Measurements from ENCODE around the gene MAGEB2. TPM values are rescaled to one million over a fixed set of nuclear protein-coding genes. Genes with fewer than 3 reads are reported as not detected.
"Not testable (repeated sequence)": the region's sequence is repeated elsewhere in the genome, so short reads cannot be mapped to it uniquely, and the experiment has no call there.

The MAGEB2 gene
- total RNA-seq, result not detected
- not detected for polyA plus RNA-seq
- long read RNA-seq, donor 1, result 0 reads
- long read RNA-seq, donor 2, result 0 reads
- long read RNA-seq, donor 3, result 0 reads
- long read RNA-seq, donor 4, result 0 reads

DNA sequence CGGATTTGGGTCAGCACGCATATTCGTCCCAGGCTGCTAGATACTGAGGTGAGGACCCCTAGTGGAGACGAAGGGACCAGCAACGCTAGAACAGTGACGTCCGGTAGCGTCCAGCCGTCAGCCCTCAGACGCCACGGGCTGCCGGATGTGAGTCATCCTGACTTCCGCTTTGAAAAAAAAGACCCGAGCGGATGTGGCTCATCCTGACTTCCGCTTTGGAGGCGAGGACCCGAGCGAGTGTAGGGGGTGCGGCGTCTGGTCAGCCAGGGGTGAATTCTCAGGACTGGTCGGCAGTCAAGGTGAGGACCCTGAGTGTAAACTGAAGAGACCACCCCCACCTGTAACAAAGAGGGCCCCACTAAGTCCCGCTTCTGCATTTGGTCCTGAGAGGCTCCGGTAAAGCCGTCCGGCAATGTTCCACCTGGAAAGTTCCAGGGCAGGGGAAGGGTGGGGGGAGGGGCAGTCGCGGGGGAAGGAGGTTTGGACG, at the start of gene MAGEB2:
Gene MAGEB2, plus strand, starts transcription at position 207 of the 487 bp plus-strand sequence. CDS start 3,018 bp downstream, outside the sequence.
- Histone ChIP-seq H3K4me3 (ENCODE audit: low read length) (no peak within 1 kb of the TSS), H3K9me3 (ENCODE audit: control insufficient read depth, low read length) (no peaks in the 10 kb centered on the region), H3K27ac (ENCODE audit: low read length) (no peak within 1 kb of the TSS), H3K27me3 (ENCODE audit: control insufficient read depth, insufficient read depth) (no peaks in the 10 kb centered on the region), H3K4me1 (ENCODE audit: control insufficient read depth, insufficient read depth, low read length) (no peaks in the 10 kb centered on the region)
- ATAC-seq (no peak), DNase-seq (no peak)
- 93% methylated on average over 29 of the region's 29 CpGs for WGBS
- intact Hi-C loops (cut with DNase I), result no loop called here

- 58% methylated on average over 2 of the region's 2 CpGs for WGBS
- H3K27me3 ChIP-seq (ENCODE audit: control insufficient read depth, insufficient read depth), result no peaks in the 10 kb centered on the region
- no peak for DNase-seq
- no peaks in the 10 kb centered on the region for H3K9me3 ChIP-seq (ENCODE audit: control insufficient read depth, low read length)
- H3K4me3 ChIP-seq (ENCODE audit: low read length), result no peak overlapping the region
- H3K4me1 ChIP-seq (ENCODE audit: control insufficient read depth, insufficient read depth, low read length), result no peaks in the 10 kb centered on the region
- H3K27ac ChIP-seq (ENCODE audit: low read length), result no peak overlapping the region
- intact Hi-C loops (cut with DNase I), result no loop called here
- no peak for ATAC-seq
Measured at GRCh38 chrX:30170900-30171299, 44.5 kb upstream of the MAGEB2 start.

GRCh38 chrX:30181353-30181752, 34.0 kb upstream of the MAGEB2 start:
- Histone ChIP-seq H3K4me3 (ENCODE audit: low read length) (no peak overlapping the region), H3K27ac (ENCODE audit: low read length) (no peak overlapping the region), H3K9me3 (ENCODE audit: control insufficient read depth, low read length) (no peaks in the 10 kb centered on the region), H3K4me1 (ENCODE audit: control insufficient read depth, insufficient read depth, low read length) (no peaks in the 10 kb centered on the region), H3K27me3 (ENCODE audit: control insufficient read depth, insufficient read depth) (no peaks in the 10 kb centered on the region)
- 51% methylated on average over 1 of the region's 1 CpG for WGBS
- ATAC-seq, result no peak
- DNase-seq, result no peak
- intact Hi-C loops (cut with DNase I), result no loop called here

GRCh38 chrX:30183554-30183953, 31.8 kb upstream of the MAGEB2 start:
- no peak overlapping the region for H3K4me3 ChIP-seq (ENCODE audit: low read length)
- H3K27me3 ChIP-seq (ENCODE audit: control insufficient read depth, insufficient read depth), result no peaks in the 10 kb centered on the region
- H3K4me1 ChIP-seq (ENCODE audit: control insufficient read depth, insufficient read depth, low read length), result no peaks in the 10 kb centered on the region
- intact Hi-C loops (cut with DNase I), result no loop called here
- no peaks in the 10 kb centered on the region for H3K9me3 ChIP-seq (ENCODE audit: control insufficient read depth, low read length)
- no peak overlapping the region for H3K27ac ChIP-seq (ENCODE audit: low read length)
- 40% methylated on average over 3 of the region's 3 CpGs for WGBS
- DNase-seq (no peak), ATAC-seq (no peak)

DNA sequence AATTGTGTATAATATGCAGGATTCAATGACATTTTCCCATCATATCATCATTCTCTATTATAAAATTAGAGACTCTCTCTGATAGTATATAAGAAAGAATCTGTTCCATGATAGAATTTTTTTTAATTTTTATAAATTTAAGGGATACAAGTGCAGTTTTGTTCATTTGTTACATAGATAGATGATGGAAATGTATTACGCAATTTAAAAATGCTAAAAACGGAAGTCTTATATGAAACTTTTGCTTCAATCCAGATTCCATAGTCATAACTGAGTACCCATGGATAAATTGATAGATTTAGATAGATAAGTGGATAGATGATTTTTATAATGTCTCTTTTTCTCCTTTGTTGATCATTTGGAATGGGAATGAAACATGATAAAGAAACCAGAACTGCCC, 24.9 kb upstream of the MAGEB2 start:
- Histone ChIP-seq H3K27ac (ENCODE audit: low read length) (no peak overlapping the region), H3K9me3 (ENCODE audit: control insufficient read depth, low read length) (no peaks in the 10 kb centered on the region), H3K4me1 (ENCODE audit: control insufficient read depth, insufficient read depth, low read length) (no peaks in the 10 kb centered on the region), H3K4me3 (ENCODE audit: low read length) (no peak overlapping the region), H3K27me3 (ENCODE audit: control insufficient read depth, insufficient read depth) (no peaks in the 10 kb centered on the region)
- intact Hi-C loops (cut with DNase I), result no loop called here
- WGBS, result 94% methylated on average over 2 of the region's 2 CpGs
- ATAC-seq, result no peak
- DNase-seq, result no peak

DNA sequence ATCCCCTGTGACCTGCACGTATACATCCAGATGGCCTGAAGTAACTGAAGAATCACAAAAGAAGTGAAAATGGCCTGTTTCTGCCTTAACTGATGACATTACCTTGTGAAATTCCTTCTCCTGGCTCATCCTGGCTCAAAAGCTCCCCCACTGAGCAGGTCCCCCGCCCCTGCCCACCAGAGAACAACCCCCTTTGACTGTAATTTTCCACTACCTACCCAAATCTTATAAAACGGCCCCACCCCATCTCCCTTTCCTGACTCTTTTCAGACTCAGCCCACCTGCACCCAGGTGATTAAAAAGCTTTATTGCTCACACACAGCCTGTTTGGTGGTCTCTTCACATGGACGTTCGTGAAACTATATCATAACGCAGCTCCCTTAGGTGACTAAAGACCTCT, 21.5 kb upstream of the MAGEB2 start:
- H3K4me3 ChIP-seq (ENCODE audit: low read length); ATAC-seq; DNase-seq; intact Hi-C loops (cut with DNase I); H3K4me1 ChIP-seq (ENCODE audit: control insufficient read depth, insufficient read depth, low read length); H3K27ac ChIP-seq (ENCODE audit: low read length); H3K27me3 ChIP-seq (ENCODE audit: control insufficient read depth, insufficient read depth); H3K9me3 ChIP-seq (ENCODE audit: control insufficient read depth, low read length): not testable (repeated sequence)
- WGBS, result 61% methylated on average over 6 of the region's 6 CpGs

GRCh38 chrX:30196322-30196721, 19.0 kb upstream of the MAGEB2 start:
- Histone ChIP-seq H3K4me3 (ENCODE audit: low read length) (no peak overlapping the region), H3K27me3 (ENCODE audit: control insufficient read depth, insufficient read depth) (no peaks in the 10 kb centered on the region), H3K27ac (ENCODE audit: low read length) (no peak overlapping the region), H3K9me3 (ENCODE audit: control insufficient read depth, low read length) (no peaks in the 10 kb centered on the region), H3K4me1 (ENCODE audit: control insufficient read depth, insufficient read depth, low read length) (no peaks in the 10 kb centered on the region)
- no peak for DNase-seq
- 16% methylated on average over 1 of the region's 1 CpG for WGBS
- intact Hi-C loops (cut with DNase I), result no loop called here
- no peak for ATAC-seq

GRCh38 chrX:30212172-30212571, 3.2 kb upstream of the MAGEB2 start:
- WGBS, result 70% methylated on average over 2 of the region's 2 CpGs
- no peak for ATAC-seq
- H3K9me3 ChIP-seq (ENCODE audit: control insufficient read depth, low read length), result no peaks in the 10 kb centered on the region

GRCh38 chrX:30217465-30217864, 2.1 kb downstream of the MAGEB2 start:
- Histone ChIP-seq H3K27me3 (ENCODE audit: control insufficient read depth, insufficient read depth) (no peaks in the 10 kb centered on the region), H3K4me1 (ENCODE audit: control insufficient read depth, insufficient read depth, low read length) (no peaks in the 10 kb centered on the region), H3K9me3 (ENCODE audit: control insufficient read depth, low read length) (no peaks in the 10 kb centered on the region), H3K27ac (ENCODE audit: low read length) (no peak overlapping the region), H3K4me3 (ENCODE audit: low read length) (no peak overlapping the region)
- intact Hi-C loops (cut with DNase I), result no loop called here
- no peak for ATAC-seq
- no peak for DNase-seq
- WGBS, result 70% methylated on average over 1 of the region's 1 CpG

More at GRCh38 chrX:30212172-30212571, 3.2 kb upstream of the MAGEB2 start:
- Histone ChIP-seq H3K4me3 (ENCODE audit: low read length) (no peak overlapping the region), H3K27me3 (ENCODE audit: control insufficient read depth, insufficient read depth) (no peaks in the 10 kb centered on the region), H3K27ac (ENCODE audit: low read length) (no peak overlapping the region), H3K4me1 (ENCODE audit: control insufficient read depth, insufficient read depth, low read length) (no peaks in the 10 kb centered on the region)
- no peak for DNase-seq
- intact Hi-C loops (cut with DNase I), result no loop called here

DNA sequence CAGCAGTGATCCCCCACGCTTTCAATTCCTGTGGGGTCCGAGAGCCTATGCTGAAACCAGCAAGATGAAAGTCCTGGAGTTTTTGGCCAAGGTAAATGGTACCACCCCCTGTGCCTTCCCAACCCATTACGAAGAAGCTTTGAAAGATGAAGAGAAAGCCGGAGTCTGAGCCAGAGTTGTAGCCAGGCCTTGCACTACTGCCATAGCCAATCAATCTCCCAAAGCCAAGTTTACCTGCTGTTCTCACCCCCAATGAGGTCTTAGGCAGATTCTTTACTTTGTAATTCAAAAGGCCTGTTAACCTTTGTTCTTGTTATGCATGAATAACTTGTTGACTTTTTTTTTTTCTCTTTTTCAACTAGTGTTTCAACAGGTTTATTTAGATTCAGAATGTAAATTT, 4.0 kb downstream of the MAGEB2 start:
- Histone ChIP-seq H3K9me3 (ENCODE audit: control insufficient read depth, low read length) (no peaks in the 10 kb centered on the region), H3K27me3 (ENCODE audit: control insufficient read depth, insufficient read depth) (no peaks in the 10 kb centered on the region), H3K4me1 (ENCODE audit: control insufficient read depth, insufficient read depth, low read length) (no peaks in the 10 kb centered on the region), H3K4me3 (ENCODE audit: low read length) (no peak overlapping the region), H3K27ac (ENCODE audit: low read length) (no peak overlapping the region)
- no peak for ATAC-seq
- intact Hi-C loops (cut with DNase I), result no loop called here
- no peak for DNase-seq
- 82% methylated on average over 4 of the region's 4 CpGs for WGBS

GRCh38 chrX:30220661-30221060, 5.3 kb downstream of the MAGEB2 start:
- Histone ChIP-seq H3K27ac (ENCODE audit: low read length) (no peak overlapping the region), H3K4me3 (ENCODE audit: low read length) (no peak overlapping the region), H3K9me3 (ENCODE audit: control insufficient read depth, low read length) (no peaks in the 10 kb centered on the region), H3K27me3 (ENCODE audit: control insufficient read depth, insufficient read depth) (no peaks in the 10 kb centered on the region), H3K4me1 (ENCODE audit: control insufficient read depth, insufficient read depth, low read length) (no peaks in the 10 kb centered on the region)
- DNase-seq, result no peak
- intact Hi-C loops (cut with DNase I), result no loop called here
- 51% methylated on average over 5 of the region's 5 CpGs for WGBS
- no peak for ATAC-seq

DNA sequence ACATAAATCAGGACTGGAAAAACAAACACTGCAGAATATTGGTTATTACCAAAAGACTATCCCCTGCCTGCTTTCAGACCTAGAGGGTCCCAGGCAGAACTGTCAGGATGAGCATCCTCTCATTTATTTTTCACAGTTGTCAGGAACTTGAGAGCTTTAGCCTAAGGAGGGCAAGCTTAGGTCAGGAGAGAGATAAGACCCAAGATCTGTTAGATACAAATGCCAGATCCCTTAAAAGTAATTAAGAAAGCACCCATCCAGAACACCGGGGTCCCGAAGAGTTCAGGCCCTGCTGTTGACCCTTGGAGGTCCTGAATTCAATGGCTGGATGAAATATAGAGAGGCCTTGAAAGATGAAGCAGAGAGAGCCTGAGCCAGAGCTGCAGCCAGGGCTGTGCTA, 9.2 kb downstream of the MAGEB2 start:
- Histone ChIP-seq H3K27me3 (ENCODE audit: control insufficient read depth, insufficient read depth) (no peaks in the 10 kb centered on the region), H3K9me3 (ENCODE audit: control insufficient read depth, low read length) (no peaks in the 10 kb centered on the region), H3K4me1 (ENCODE audit: control insufficient read depth, insufficient read depth, low read length) (no peaks in the 10 kb centered on the region), H3K27ac (ENCODE audit: low read length) (no peak overlapping the region), H3K4me3 (ENCODE audit: low read length) (no peak overlapping the region)
- DNase-seq, result no peak
- 15% methylated on average over 2 of the region's 2 CpGs for WGBS
- intact Hi-C loops (cut with DNase I), result no loop called here
- no peak for ATAC-seq

Data from right cardiac atrium (tissue), 5 donors.